ENCODE data around the gene TMEM258. TPM values are rescaled to one million over a fixed set of nuclear protein-coding genes. Genes with fewer than 3 reads are reported as not detected.

Gene TMEM258
- total and polyA plus RNA-seq, 2 donors (not counting 1 experiment from before 2014, with no cell fraction given), result 65.8 to 130 TPM

DNA sequence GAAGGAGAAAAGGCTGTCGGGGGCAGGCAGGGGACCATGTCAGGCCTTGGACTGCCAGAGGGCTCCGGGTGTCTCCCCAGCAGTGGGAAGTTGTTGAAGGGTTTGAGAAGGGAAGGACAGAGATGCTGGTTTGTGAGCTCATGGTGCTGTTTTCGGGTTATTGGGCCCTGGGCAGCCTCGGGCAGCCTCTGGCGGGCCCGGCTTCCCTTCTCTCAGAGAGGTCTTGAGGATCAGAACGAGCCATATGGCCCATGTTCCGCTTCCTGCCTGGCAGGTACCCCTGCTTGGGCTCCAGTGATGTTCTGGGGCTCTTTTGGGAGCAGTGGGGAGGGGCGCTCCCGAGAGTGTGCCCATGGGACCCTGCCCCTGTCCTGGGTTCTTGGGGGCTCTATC is 30.2 kb downstream of the TMEM258 start:
- CTCF ChIA-PET, result no interaction called here
- no peak for ATAC-seq (ENCODE audit: low read depth)
- WGBS (ENCODE audit: insufficient coverage), result 80% methylated on average over 10 of the region's 10 CpGs

DNA sequence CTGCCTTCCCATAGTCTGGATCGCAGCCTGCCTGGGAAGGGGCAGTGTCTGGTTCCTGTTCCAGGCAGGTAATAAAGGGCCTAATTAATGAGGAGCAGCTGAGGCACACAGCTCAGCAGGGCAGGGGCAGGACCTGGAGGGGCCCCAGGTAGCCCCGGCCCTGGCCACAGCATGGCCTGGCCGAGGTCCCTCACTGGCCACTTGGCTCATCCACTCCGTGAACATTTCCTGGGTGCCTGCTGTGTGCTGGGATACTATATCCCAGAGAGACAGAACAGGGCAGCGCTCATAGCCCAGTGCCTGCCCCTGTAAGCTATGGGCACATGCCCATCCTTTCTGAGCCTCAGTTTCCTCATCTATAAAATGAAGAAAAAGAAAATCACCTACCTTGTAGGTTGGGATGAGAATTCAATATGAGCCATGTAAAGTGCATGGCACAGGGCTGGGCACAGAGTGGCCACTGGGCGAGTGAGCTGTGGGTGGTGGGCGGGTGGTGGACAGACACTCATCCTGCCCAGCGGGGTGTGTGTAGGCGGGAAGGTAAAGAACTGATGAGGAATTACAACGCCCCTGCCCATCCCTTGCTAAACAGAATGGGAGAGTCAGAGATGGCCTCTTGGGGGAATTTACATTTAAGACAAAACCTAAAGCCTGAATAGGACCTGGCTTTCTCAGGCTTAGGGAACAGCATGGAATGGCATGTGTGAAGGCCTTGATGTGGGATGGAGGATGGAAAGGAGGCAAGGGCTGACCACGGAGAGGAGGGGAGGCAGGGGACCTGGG is 30.8 kb downstream of the TMEM258 start:
- peaks cover 7% of the 10 kb centered on the region for H3K27me3 Mint-ChIP-seq
- no peak for DNase-seq
- TF ChIP-seq EZH2 (IDR thresholded peaks at IDR 0.05; ENCODE audit: borderline replicate concordance, insufficient read depth, low read depth, low read length, poor library complexity, severe bottlenecking), result no peak
- TF ChIP-seq, protein P1, sequence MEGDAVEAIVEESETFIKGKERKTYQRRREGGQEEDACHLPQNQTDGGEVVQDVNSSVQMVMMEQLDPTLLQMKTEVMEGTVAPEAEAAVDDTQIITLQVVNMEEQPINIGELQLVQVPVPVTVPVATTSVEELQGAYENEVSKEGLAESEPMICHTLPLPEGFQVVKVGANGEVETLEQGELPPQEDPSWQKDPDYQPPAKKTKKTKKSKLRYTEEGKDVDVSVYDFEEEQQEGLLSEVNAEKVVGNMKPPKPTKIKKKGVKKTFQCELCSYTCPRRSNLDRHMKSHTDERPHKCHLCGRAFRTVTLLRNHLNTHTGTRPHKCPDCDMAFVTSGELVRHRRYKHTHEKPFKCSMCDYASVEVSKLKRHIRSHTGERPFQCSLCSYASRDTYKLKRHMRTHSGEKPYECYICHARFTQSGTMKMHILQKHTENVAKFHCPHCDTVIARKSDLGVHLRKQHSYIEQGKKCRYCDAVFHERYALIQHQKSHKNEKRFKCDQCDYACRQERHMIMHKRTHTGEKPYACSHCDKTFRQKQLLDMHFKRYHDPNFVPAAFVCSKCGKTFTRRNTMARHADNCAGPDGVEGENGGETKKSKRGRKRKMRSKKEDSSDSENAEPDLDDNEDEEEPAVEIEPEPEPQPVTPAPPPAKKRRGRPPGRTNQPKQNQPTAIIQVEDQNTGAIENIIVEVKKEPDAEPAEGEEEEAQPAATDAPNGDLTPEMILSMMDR (IDR thresholded peaks at IDR 0.05), result no peak
- Histone ChIP-seq H3K27ac (ENCODE audit: low read length in 2 of 2) (no peak overlapping the region), H3K4me1 (ENCODE audit: control insufficient read depth in 2 of 2, insufficient read depth in 2 of 2, low read length in 2 of 2) (peaks cover 0 to 1% of the 10 kb centered on the region in 2 donors), H3K9ac (ENCODE audit: low read length) (no peak overlapping the region), H2AFZ (ENCODE audit: insufficient read depth, low read depth, low read length, poor library complexity, severe bottlenecking) (no peak overlapping the region), H3K79me2 (ENCODE audit: control insufficient read depth, insufficient read depth, low read length) (no peaks in the 10 kb centered on the region), H3K4me3 (ENCODE audit: control extremely low read depth in 1 of 5, extremely low read depth in 1 of 5, insufficient read depth in 1 of 5, low read depth in 2 of 5, low read length in 4 of 5) (no peak overlapping the region), H3K4me2 (replicated peaks; ENCODE audit: low read depth, low read length, poor library complexity, severe bottlenecking) (no peak overlapping the region), H4K20me1 (ENCODE audit: control insufficient read depth, insufficient read depth, low read length, poor library complexity, severe bottlenecking) (no peaks in the 10 kb centered on the region), H3K36me3 (replicated peaks in 1 of 2; ENCODE audit: control extremely low read depth in 1 of 2, control insufficient read depth in 1 of 2, extremely low read depth in 1 of 2, insufficient read depth in 2 of 2, low read length in 1 of 2) (no peaks in the 10 kb centered on the region), H3K27me3 (replicated peaks in 1 of 4; ENCODE audit: control extremely low read depth in 1 of 4, control insufficient read depth in 3 of 4, insufficient read depth in 4 of 4, low read length in 3 of 4) (no peaks in the 10 kb centered on the region), H3K9me3 (ENCODE audit: control extremely low read depth in 1 of 3, control insufficient read depth in 2 of 3, insufficient read depth in 1 of 3, low read length in 2 of 3) (no peaks in the 10 kb centered on the region)
- no peaks in the 10 kb centered on the region for H3K9me3 Mint-ChIP-seq (ENCODE audit: insufficient read depth)
- CTCF ChIA-PET, result no interaction called here
- no peak overlapping the region for H3K4me3 Mint-ChIP-seq
- H3K27ac Mint-ChIP-seq, result no peak overlapping the region
- no peak for ATAC-seq (ENCODE audit: low read depth)
- WGBS (ENCODE audit: insufficient coverage), result 89% methylated on average over 10 of the region's 11 CpGs
- peaks cover 4% of the 10 kb centered on the region for H3K4me1 Mint-ChIP-seq
- POLR2A ChIA-PET, result no interaction called here
- intact Hi-C loops (cut with micrococcal nuclease), result no loop called here

More for the DNA sequence above, 30.2 kb downstream of the TMEM258 start:
- Histone ChIP-seq H3K27me3 (replicated peaks in 1 of 4; ENCODE audit: control extremely low read depth in 1 of 4, control insufficient read depth in 3 of 4, insufficient read depth in 4 of 4, low read length in 3 of 4) (no peaks in the 10 kb centered on the region), H3K36me3 (replicated peaks in 1 of 2; ENCODE audit: control extremely low read depth in 1 of 2, control insufficient read depth in 1 of 2, extremely low read depth in 1 of 2, insufficient read depth in 2 of 2, low read length in 1 of 2) (no peaks in the 10 kb centered on the region), H2AFZ (ENCODE audit: insufficient read depth, low read depth, low read length, poor library complexity, severe bottlenecking) (no peak overlapping the region), H3K27ac (ENCODE audit: low read length in 2 of 2) (no peak overlapping the region), H3K9me3 (ENCODE audit: control extremely low read depth in 1 of 3, control insufficient read depth in 2 of 3, insufficient read depth in 1 of 3, low read length in 2 of 3) (no peaks in the 10 kb centered on the region), H4K20me1 (ENCODE audit: control insufficient read depth, insufficient read depth, low read length, poor library complexity, severe bottlenecking) (no peaks in the 10 kb centered on the region), H3K4me2 (replicated peaks; ENCODE audit: low read depth, low read length, poor library complexity, severe bottlenecking) (no peak overlapping the region), H3K4me1 (ENCODE audit: control insufficient read depth in 2 of 2, insufficient read depth in 2 of 2, low read length in 2 of 2) (no peaks in the 10 kb centered on the region), H3K4me3 (ENCODE audit: control extremely low read depth in 1 of 5, extremely low read depth in 1 of 5, insufficient read depth in 1 of 5, low read depth in 2 of 5, low read length in 4 of 5) (no peak overlapping the region), H3K9ac (ENCODE audit: low read length) (no peak overlapping the region), H3K79me2 (ENCODE audit: control insufficient read depth, insufficient read depth, low read length) (no peaks in the 10 kb centered on the region)
- TF ChIP-seq, protein P1 (IDR thresholded peaks at IDR 0.05), result no peak
- TF ChIP-seq EZH2 (IDR thresholded peaks at IDR 0.05; ENCODE audit: borderline replicate concordance, insufficient read depth, low read depth, low read length, poor library complexity, severe bottlenecking), result no peak
- Mint-ChIP-seq H3K27ac (no peak overlapping the region), H3K27me3 (peaks cover 7% of the 10 kb centered on the region), H3K4me3 (no peak overlapping the region), H3K4me1 (peaks cover under 1% of the 10 kb centered on the region), H3K9me3 (ENCODE audit: insufficient read depth) (no peaks in the 10 kb centered on the region)
- POLR2A ChIA-PET, result no interaction called here
- DNase-seq, result no peak
- intact Hi-C loops (cut with micrococcal nuclease), result no loop called here
